Neutrophil (primary cell): ENCODE data around the gene FTCDNL1.

Experiments used
- H3K27ac ChIP-seq: fragments of 200-600 bp; sonication (generic); 2 replicates; pipeline ENCODE4 v1.5.1; 2016; ENCODE audit warnings: mild to moderate bottlenecking, moderate library complexity
- H3K27me3 ChIP-seq: fragments of 200-600 bp; sonication (generic); 2 replicates; pipeline ENCODE4 v1.6.0; 2016; ENCODE audit warnings: mild to moderate bottlenecking
- H3K36me3 ChIP-seq: fragments of 200-600 bp; sonication (generic); 2 replicates; pipeline ENCODE4 v1.5.1; 2017
- H3K4me1 ChIP-seq, 2 experiments: fragments of 200-600 bp in 1 of 2; sonication (generic) in 1 of 2; 1 replicate in 1 of 2; 2 replicates in 1 of 2; pipeline versions ENCODE4 v1.5.1 to v1.6.1; 2013 to 2016; ENCODE audit warnings: low read depth in 1 of 2, low read length in 1 of 2, mild to moderate bottlenecking in 1 of 2, moderate library complexity in 1 of 2; ENCODE audit not compliant: control insufficient read depth in 1 of 2, insufficient read depth in 1 of 2
- H3K4me3 ChIP-seq, 2 experiments: fragments of 200-600 bp in 1 of 2; sonication (generic) in 1 of 2; 1 replicate in 1 of 2; 2 replicates in 1 of 2; pipeline ENCODE4 v1.5.1; 2013 to 2016; ENCODE audit warnings: low read depth in 1 of 2, low read length in 1 of 2, mild to moderate bottlenecking in 1 of 2, moderate library complexity in 1 of 2
- H3K9me3 ChIP-seq: fragments of 200-600 bp; sonication (generic); 2 replicates; pipeline ENCODE4 v1.5.1; 2016
- TF ChIP-seq, protein P1 (sequence below): fragments of 200-600 bp; sonication (generic); IDR thresholded peaks from 2 replicates; pipeline ENCODE4 v1.5.1; 2016; ENCODE audit warnings: antibody characterized with exemption

FTCDNL1 gene

GRCh38 chr2:199751492-199752120 lies 99.4 kb downstream of the FTCDNL1 start:
- TF ChIP-seq, protein P1, sequence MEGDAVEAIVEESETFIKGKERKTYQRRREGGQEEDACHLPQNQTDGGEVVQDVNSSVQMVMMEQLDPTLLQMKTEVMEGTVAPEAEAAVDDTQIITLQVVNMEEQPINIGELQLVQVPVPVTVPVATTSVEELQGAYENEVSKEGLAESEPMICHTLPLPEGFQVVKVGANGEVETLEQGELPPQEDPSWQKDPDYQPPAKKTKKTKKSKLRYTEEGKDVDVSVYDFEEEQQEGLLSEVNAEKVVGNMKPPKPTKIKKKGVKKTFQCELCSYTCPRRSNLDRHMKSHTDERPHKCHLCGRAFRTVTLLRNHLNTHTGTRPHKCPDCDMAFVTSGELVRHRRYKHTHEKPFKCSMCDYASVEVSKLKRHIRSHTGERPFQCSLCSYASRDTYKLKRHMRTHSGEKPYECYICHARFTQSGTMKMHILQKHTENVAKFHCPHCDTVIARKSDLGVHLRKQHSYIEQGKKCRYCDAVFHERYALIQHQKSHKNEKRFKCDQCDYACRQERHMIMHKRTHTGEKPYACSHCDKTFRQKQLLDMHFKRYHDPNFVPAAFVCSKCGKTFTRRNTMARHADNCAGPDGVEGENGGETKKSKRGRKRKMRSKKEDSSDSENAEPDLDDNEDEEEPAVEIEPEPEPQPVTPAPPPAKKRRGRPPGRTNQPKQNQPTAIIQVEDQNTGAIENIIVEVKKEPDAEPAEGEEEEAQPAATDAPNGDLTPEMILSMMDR, result no peak
- Histone ChIP-seq H3K4me3 (no peak overlapping the region), H3K27ac (no peak overlapping the region), H3K4me1 (no peaks in the 10 kb centered on the region), H3K9me3 (no peaks in the 10 kb centered on the region), H3K36me3 (no peaks in the 10 kb centered on the region), H3K27me3 (no peaks in the 10 kb centered on the region)

- Histone ChIP-seq H3K27ac (no peak overlapping the region), H3K36me3 (no peaks in the 10 kb centered on the region), H3K27me3 (no peaks in the 10 kb centered on the region), H3K4me3 (no peak overlapping the region), H3K9me3 (no peaks in the 10 kb centered on the region), H3K4me1 (no peaks in the 10 kb centered on the region)
- TF ChIP-seq, protein P1, result no peak
Observed at GRCh38 chr2:199749571-199749970, 101.4 kb downstream of the FTCDNL1 start.

- no peak overlapping the region for H3K27ac ChIP-seq
- no peaks in the 10 kb centered on the region for H3K36me3 ChIP-seq
- TF ChIP-seq, protein P1, result no peak
- no peaks in the 10 kb centered on the region for H3K27me3 ChIP-seq
- H3K4me1 ChIP-seq, result peaks cover 2 to 3% of the 10 kb centered on the region in 2 experiments
- no peak overlapping the region for H3K4me3 ChIP-seq
- no peaks in the 10 kb centered on the region for H3K9me3 ChIP-seq
Observed at GRCh38 chr2:199744724-199745123, 106.3 kb downstream of the FTCDNL1 start.

DNA sequence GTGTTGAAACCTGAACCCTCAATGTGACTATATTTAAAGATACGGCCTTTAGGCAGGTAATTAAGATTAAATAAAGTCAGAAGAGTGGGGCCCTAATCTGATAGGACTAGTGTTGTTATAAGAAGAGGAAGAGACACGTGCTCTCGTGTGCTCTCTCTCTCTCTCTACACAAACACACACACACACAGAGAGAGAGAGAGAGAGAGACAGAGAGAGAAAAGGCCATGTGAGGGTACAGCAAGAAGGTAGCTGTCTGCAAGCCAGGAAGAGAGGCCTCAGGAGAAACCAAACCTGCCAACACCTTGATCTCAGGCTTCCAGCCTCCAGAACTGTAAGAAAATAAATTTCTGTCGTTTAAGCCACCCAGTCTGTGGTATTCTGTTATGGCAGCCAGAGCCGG lies 106.7 kb downstream of the FTCDNL1 start:
- no peak overlapping the region for H3K4me3 ChIP-seq
- TF ChIP-seq, protein P1, result no peak
- H3K4me1 ChIP-seq, result peaks cover 6 to 8% of the 10 kb centered on the region in 2 experiments
- H3K9me3 ChIP-seq, result no peaks in the 10 kb centered on the region
- no peaks in the 10 kb centered on the region for H3K36me3 ChIP-seq
- H3K27ac ChIP-seq, result no peak overlapping the region
- no peaks in the 10 kb centered on the region for H3K27me3 ChIP-seq

GRCh38 chr2:199743415-199744120 lies 107.4 kb downstream of the FTCDNL1 start:
- Histone ChIP-seq H3K27me3 (no peaks in the 10 kb centered on the region), H3K4me3 (no peak overlapping the region), H3K4me1 (peaks cover 13 to 15% of the 10 kb centered on the region in 2 experiments), H3K27ac (no peak overlapping the region), H3K9me3 (no peaks in the 10 kb centered on the region), H3K36me3 (no peaks in the 10 kb centered on the region)
- TF ChIP-seq, protein P1, result no peak
